IPS DF 4.7 (cell line): ENCODE measurements around the gene WWC1.

Source experiments
- DNase-seq: peaks from one replicate; pipeline ENCODE4 v3.0.0-alpha.2; 2013; ENCODE audit warnings: low spot score; ENCODE audit errors: extremely low read depth

The WWC1 gene

DNA sequence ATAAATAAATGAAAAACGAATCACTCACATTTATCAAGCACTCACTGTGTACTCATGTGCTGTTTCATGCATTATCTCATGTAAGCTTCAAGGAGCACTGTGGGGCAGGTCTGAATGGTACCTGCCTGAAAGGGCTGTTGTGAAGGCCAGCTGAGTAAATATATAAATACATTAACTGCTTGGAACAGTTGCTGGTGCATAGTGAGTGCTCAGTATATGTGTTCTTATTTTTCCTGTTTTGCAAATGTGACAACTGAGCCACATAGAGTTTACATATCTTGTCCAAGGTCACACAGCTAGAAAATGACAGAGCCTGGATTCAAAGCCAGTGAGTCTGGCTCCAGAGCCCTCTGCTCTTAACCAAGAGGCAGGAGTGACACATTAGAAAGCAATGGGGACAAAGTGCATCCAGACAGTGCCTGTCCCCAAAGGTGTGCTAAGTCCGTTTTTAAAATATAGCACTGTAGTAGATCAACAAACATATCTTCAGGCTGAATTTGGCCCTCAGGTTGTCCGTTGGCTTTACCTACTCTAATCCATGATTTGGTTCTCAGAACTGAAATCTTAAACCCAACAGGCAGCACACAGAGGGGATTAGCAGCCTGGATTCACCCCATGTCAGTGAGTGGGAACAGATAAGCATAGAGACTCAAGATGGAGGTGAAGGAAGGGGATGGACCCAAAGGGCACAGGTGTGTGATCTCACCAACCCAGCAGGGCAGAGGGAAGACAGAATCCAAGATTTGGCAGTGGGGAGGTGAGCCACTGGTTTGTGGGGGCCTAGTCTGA is 70.8 kb downstream of the WWC1 start:
- no peak for DNase-seq

DNA sequence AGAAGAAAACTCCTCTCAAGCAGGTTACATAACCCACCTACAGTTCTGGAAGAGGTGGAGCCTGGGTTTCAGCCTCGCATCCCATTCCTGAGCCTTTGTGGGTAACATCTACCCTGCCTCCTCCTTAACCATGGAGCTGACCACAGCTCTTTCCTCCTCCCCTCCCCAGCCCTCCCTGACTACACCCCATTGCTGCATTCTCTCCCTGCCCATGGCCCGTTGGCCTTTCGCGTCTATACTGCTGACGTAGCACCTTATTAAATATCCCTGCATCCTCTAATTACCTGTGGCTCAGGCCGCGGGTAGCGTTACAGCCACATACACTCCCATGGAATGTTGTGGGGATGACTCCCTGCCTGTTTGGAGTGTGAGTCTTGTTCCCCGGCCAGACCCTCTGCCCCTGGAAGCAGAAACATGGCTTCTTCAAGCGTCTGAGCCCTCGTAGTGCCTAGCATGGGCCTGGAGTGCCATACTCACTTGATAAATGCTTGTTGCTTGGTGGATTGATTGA is 72.8 kb downstream of the WWC1 start:
- DNase-seq = no peak

GRCh38 chr5:168364750-168365550 is 73.5 kb downstream of the WWC1 start:
- no peak for DNase-seq

- no peak for DNase-seq
These were observed 74.2 kb downstream of the WWC1 start for GRCh38 chr5:168365581-168366081.

DNA sequence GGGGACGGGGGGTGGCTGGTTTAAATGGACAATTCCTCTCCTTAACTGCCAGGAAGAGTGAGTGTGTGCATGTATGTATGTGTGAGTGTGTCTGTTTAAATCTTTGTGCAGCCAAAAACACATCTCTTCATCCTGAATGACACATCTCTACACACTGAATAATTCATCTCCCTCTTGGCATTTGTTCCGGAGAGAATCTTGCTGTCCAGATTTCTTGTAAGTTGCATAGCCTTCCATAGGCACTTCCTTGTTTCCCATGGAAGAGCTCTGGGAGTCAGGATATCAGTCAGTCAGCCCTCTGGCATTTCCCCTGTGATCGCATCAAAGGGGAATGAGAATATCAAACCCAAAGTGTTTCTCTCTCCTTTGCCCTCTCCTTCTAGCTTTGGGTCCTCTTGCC is 74.7 kb downstream of the WWC1 start:
- DNase-seq = no peak

DNA sequence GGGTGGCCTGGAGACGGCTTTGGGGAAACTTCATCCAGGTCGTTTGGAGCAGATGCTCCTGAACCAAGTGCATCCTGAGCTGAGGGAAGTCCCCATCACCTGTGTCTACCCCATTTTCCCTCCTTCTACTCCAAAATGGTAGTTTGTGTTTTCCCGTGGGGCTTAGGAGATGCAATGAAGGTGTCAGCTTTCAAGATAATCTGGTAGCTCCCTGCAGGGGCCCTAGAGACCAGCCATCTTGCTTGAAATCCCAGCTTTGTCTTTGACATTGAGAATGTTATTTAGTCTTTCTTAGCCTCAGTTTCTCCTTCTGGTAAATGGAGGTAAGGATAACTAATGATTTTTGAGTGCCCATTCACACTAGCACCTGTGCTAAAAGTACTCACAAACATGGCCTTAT is 77.4 kb downstream of the WWC1 start:
- DNase-seq = no peak

DNA sequence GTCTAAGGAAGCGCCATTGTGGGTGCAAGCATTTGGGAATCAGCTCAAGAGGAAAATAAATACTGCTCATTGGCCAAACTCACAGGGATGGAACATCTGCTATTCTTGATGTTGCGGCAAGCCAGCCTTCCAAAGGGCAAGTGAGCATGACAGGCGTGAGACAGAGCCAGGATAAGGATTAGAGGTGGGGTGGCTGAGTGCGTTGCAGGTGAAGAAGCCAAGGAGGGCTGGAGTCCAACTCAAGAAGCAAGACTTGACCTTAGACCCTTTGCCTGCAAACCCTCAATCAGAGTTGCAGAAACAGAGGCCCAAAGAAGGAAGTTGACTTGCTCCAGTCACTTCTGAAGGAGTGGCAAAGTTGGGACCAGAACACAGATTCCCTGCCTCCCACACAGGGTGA is 79.4 kb downstream of the WWC1 start:
- no peak for DNase-seq

- DNase-seq = no peak
These were observed 81.0 kb downstream of the WWC1 start for GRCh38 chr5:168372356-168372946.

GRCh38 chr5:168374532-168374931 is 83.1 kb downstream of the WWC1 start:
- DNase-seq = no peak

DNA sequence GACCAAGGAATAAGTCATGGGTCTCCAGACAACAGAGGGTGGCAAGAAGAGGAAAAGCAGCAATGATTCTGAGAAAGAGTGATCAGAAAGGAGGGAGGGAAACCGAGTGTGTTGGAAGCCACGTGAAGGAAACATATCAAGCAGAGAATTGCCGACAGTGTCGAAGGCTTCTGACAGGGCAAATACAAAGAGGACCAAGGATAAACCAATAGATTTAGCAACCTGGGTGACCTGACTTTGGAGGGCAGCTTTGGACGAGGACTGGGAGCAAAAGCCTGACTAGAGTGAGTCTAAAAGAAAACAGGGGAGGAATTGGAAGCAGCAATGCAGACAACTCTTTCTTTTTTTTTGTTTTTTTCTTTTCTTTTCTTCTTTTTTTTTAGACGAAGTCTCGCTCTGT is 83.8 kb downstream of the WWC1 start:
- DNase-seq = no peak

DNA sequence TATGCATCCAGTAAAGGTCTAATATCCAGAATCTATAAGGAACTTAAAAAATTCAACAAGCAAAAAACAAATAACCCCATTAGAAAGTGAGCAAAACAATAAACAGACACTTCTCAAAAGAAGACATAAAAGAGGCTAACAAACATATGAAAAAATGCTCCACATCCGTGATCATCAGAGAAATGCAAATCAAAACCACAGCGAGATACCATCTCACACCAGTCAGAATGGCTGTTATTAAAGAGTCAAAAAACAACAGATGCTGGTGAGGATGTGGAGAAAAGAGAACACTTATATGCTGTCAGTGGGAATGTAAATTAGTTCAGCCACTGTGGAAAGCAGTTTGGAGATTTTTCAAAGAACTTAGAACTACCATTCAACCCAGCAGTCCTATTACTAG is 86.1 kb downstream of the WWC1 start:
- no peak for DNase-seq

GRCh38 chr5:168378741-168379140 is 87.3 kb downstream of the WWC1 start:
- no peak for DNase-seq

DNA sequence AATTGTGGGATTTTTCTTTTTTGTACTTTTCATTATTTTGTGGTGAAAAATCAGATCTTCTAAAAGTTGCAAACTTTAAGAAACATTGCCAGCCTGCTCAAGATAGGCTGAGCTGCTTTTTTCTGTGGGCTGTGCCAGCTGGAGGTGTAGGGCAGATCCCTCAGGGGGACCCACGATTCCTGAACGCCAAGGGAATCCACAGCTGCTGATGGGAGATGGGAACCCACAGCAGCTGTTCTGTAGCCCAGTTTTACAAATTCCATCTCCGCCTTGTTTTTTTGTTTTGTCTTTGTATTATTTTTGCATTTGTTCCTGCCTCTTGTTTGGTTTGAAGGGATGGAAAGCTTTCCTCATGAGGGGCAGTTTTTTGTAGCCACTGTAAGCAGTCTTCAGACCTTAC is 91.0 kb downstream of the WWC1 start:
- no peak for DNase-seq

GRCh38 chr5:168390491-168390890 is 99.0 kb downstream of the WWC1 start:
- DNase-seq = no peak

DNA sequence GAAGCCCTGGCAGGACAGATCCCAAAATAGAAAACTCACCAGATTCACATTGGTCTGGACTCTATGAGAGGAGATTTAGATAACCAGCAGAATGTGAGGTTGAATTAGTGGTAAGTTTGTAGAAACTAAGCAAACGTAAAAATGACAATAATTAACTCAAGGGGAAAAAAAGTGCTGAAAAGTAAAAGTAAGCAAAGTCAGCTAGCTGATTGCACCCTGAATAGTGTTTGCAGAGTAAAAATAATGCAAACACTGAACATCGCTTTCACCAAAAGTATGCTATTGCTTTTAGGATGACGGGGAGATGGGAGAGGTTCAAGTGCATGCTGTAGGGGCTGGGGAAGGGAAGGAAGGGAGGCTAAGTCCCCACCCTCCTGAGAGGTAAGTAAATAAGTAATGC is 102.3 kb downstream of the WWC1 start:
- DNase-seq = no peak

- DNase-seq = no peak
These were observed 109.2 kb downstream of the WWC1 start for GRCh38 chr5:168400429-168401220.

DNA sequence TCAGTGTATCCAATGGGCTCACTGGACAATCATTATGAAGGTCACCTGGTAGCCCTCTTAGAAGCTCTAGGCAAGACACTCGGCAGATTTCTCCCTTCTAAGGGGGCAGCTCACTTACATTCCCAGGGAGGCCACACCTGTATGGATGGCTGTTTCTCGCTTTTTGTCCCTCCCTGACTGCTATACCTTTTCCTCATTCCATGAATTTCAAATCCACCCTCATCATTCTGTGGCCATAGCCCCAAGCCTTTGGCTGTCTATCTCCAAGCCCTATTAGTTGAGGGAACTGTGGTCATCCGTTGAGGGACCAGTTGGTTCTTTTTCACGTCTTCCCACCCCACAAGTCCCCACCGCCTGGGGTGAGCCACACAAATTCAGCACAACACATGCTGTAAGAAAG is 109.8 kb downstream of the WWC1 start:
- DNase-seq = no peak

DNA sequence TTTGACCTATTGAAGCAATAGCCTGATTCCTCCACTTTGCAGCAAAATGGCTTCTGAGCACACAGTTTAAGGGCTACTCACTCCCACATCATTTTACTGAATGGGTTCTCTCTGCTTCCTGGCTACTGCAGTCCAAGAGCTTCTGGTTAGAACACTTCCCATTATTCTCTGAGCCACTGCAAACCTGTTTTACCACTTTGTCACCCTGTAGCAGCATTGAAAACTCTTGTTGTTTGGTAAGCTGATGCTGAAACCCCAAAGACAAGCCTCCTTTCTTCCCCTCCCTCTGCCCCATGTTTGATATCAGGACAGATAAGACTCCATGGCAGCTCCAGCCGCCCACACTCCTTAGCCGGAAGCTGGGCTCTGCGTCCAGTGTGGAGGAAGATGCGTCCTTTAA is 110.4 kb downstream of the WWC1 start:
- DNase-seq = no peak

DNA sequence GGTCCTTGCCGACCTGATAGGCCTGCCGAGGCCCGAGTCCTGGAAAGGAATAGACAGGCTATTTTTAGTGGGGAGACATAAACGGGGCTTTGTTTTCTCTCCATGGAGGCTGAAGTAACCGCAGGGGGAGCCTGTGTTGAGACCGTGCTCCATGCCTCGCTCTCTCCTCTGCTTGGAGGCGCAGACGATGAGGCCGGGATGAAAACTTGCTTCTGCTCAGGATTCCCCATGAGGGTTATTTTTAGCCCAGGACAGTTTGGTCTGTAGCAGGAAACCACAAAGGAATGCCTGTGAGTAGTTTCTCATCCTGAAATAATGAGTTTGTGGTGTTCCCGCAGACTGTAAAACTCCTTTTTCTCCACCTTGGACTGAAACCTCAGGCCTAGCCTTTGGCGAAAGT is 112.9 kb downstream of the WWC1 start:
- DNase-seq = no peak

- no peak for DNase-seq
These were observed 115.8 kb downstream of the WWC1 start for GRCh38 chr5:168407211-168407610.

DNA sequence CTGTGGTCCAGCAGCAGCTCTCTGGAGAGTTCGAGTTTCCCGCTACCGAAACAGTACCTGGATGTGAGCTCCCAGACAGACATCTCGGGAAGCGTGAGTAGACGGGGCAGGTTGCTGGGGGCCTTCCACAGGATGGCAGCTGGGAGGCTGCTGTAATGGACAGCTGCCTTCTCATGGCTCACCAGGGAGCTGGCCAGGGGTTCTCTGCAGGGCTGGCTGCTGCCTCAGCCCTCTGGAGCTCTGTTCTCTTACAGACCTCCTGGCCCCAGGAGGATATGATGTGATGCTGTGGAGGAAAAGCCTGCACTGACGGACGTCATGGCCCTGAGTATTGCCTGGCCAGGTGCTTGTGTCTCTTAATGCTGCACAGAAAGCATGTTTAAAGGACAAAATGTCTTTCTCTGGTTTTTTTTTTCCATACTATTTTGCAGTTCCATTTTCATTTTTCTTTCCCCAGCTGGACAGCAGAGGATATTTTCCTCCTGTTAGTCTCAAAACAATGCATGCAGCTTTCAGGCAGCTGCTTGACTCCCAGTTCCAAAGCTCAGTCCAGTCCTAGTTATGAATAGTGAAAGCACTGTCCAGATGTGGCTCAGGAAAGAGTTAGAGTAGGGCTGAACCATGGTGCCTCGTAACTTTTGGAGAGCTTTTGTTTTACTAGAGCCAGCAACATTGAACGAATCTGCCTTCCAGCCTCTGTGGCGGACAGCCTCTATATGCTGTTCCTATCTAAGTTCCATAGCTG is 117.3 kb downstream of the WWC1 start:
- DNase-seq = no peak
